Neural cell (in vitro differentiated cells): ENCODE data around the gene TAGLN2. TPM values are rescaled to one million over a fixed set of nuclear protein-coding genes. Genes with fewer than 3 reads are reported as not detected.

Source experiments
- H2AFZ ChIP-seq: fragments of 200-600, 300-800 bp; sonication (generic), shearing (Covaris generic); 2 replicates; pipeline ENCODE4 v1.6.0; 2014; ENCODE audit warnings: low read depth, mild to moderate bottlenecking, antibody characterized with exemption, low read length, moderate library complexity
- H3F3A ChIP-seq: fragments of 200-600 bp; shearing (Covaris generic); 2 replicates; pipeline ENCODE4 v1.6.1; 2016; ENCODE audit warnings: mild to moderate bottlenecking, moderate library complexity, mixed read lengths, antibody characterized with exemption, low read length; ENCODE audit not compliant: insufficient read depth, poor library complexity, severe bottlenecking
- H3K27ac ChIP-seq: fragments of 200-600, 300-800 bp; sonication (generic), shearing (Covaris generic); 2 replicates; pipeline ENCODE4 v1.5.1; 2014; ENCODE audit warnings: mild to moderate bottlenecking, low read length, moderate library complexity
- H3K27me3 ChIP-seq: fragments of 300-800, 200-600 bp; sonication (generic), shearing (Covaris generic); 2 replicates; pipeline ENCODE4 v1.6.0; 2014; ENCODE audit warnings: mild to moderate bottlenecking, low read depth, low read length, moderate library complexity; ENCODE audit not compliant: insufficient read depth
- H3K36me3 ChIP-seq: fragments of 300-800, 200-600 bp; sonication (generic), shearing (Covaris generic); 2 replicates; pipeline ENCODE4 v1.5.1; 2014; ENCODE audit warnings: mild to moderate bottlenecking, antibody characterized with exemption, low read length, moderate library complexity; ENCODE audit not compliant: insufficient read depth
- H3K4me2 ChIP-seq: fragments of 300-800, 200-600 bp; sonication (generic), shearing (Covaris generic); 2 replicates; pipeline ENCODE4 v1.6.0; 2014; ENCODE audit warnings: mild to moderate bottlenecking, low read length
- H3K4me3 ChIP-seq: fragments of 300-800, 200-600 bp; sonication (generic), shearing (Covaris generic); 2 replicates; pipeline ENCODE4 v1.5.1; 2014; ENCODE audit warnings: mild to moderate bottlenecking, low read length, moderate library complexity
- H3K79me2 ChIP-seq: fragments of 200-600 bp; shearing (Covaris generic); replicated peaks from 2 replicates; pipeline ENCODE4 v1.6.0; 2014; ENCODE audit warnings: mild to moderate bottlenecking, low read length, moderate library complexity; ENCODE audit not compliant: insufficient read depth
- H3K9ac ChIP-seq: fragments of 300-800, 200-600 bp; sonication (generic), shearing (Covaris generic); 2 replicates; pipeline ENCODE4 v1.6.1; 2016; ENCODE audit warnings: mild to moderate bottlenecking, low read length, mixed read lengths
- H3K9me2 ChIP-seq: fragments of 200-600 bp; shearing (Covaris generic); 2 replicates; pipeline ENCODE4 v1.6.1; 2016; ENCODE audit warnings: mild to moderate bottlenecking, low read length, mixed read lengths; ENCODE audit not compliant: insufficient read depth
- H3K9me3 ChIP-seq: fragments of 200-600, 300-800 bp; sonication (generic), shearing (Covaris generic); 2 replicates; pipeline ENCODE4 v1.6.1; 2016; ENCODE audit warnings: mild to moderate bottlenecking, mixed run types, low read length, moderate library complexity, mixed read lengths
- H4K20me1 ChIP-seq: fragments of 200-600 bp; shearing (Covaris generic); 2 replicates; pipeline ENCODE4 v1.6.1; 2016; ENCODE audit warnings: mild to moderate bottlenecking, mixed run types; ENCODE audit not compliant: insufficient read depth
- CTCF ChIP-seq: fragments of 450-650 bp; IDR thresholded peaks from 2 replicates; pipeline ENCODE4 v1.5.1; 2014; ENCODE audit warnings: antibody characterized with exemption, mild to moderate bottlenecking, moderate library complexity; ENCODE audit not compliant: poor library complexity, severe bottlenecking
- EP300 ChIP-seq: fragments of 450-650 bp; conservative IDR thresholded peaks from 2 replicates; pipeline ENCODE4 v1.6.1; 2014; ENCODE audit warnings: antibody characterized with exemption, mild to moderate bottlenecking, moderate library complexity; ENCODE audit not compliant: poor library complexity, severe bottlenecking
- EZH2 ChIP-seq: fragments of 200-600, 300-800 bp; shearing (Covaris generic), sonication (generic); IDR thresholded peaks from 2 replicates; pipeline ENCODE4 v1.6.1; 2014; ENCODE audit warnings: antibody characterized with exemption, low read length, borderline replicate concordance, mild to moderate bottlenecking; ENCODE audit not compliant: insufficient read depth, poor library complexity, severe bottlenecking
- MXI1 ChIP-seq: fragments of 450-650 bp; conservative IDR thresholded peaks from 2 replicates; pipeline ENCODE4 v1.6.1; 2014; ENCODE audit warnings: antibody characterized with exemption, mild to moderate bottlenecking; ENCODE audit not compliant: poor library complexity, severe bottlenecking
- POLR2AphosphoS5 ChIP-seq: IDR thresholded peaks from 2 replicates; pipeline ENCODE4 v1.6.1; 2012
- RAD21 ChIP-seq: fragments of 450-650 bp; conservative IDR thresholded peaks from 2 replicates; pipeline ENCODE4 v1.6.1; 2014; ENCODE audit warnings: antibody characterized with exemption, mild to moderate bottlenecking, moderate library complexity
- REST ChIP-seq: IDR thresholded peaks from 2 replicates; pipeline ENCODE4 v1.6.1; 2012; ENCODE audit warnings: borderline replicate concordance
- SMC3 ChIP-seq: fragments of 450-650 bp; conservative IDR thresholded peaks from 2 replicates; pipeline ENCODE4 v1.6.1; 2014; ENCODE audit warnings: antibody characterized with exemption, mild to moderate bottlenecking, moderate library complexity; ENCODE audit not compliant: poor library complexity
- TAF1 ChIP-seq: IDR thresholded peaks from 2 replicates; pipeline ENCODE4 v1.6.1; 2012; ENCODE audit warnings: low read depth
- polyA plus RNA-seq: library from polyadenylated mRNA; depleted of rRNA; stranded (reverse); fragments of >200 nt; gene quantifications from 2 replicates; pipeline ENCODE4 v1.2.3, GENCODE V29; 2014

The TAGLN2 gene
- polyA plus RNA-seq, 1 donor from 2014 or later: 0.52 TPM

- Histone ChIP-seq H3K9ac (no peak overlapping the region), H3K27ac (no peak overlapping the region), H3K9me2 (no peaks in the 10 kb centered on the region), H2AFZ (no peak overlapping the region), H3K4me3 (no peak overlapping the region), H3K9me3 (no peaks in the 10 kb centered on the region), H3K27me3 (no peaks in the 10 kb centered on the region), H3K4me2 (no peak overlapping the region), H3F3A (no peaks in the 10 kb centered on the region), H3K79me2 (no peaks in the 10 kb centered on the region), H3K36me3 (no peaks in the 10 kb centered on the region), H4K20me1 (no peaks in the 10 kb centered on the region)
- TF ChIP-seq EP300 (no peak), REST (no peak), CTCF (peak; percentile 67), RAD21 (peak; percentile 68), EZH2 (no peak), SMC3 (peak; percentile 63)
Observed at GRCh38 chr1:159891275-159892157, 33.8 kb downstream of the TAGLN2 start.

GRCh38 chr1:159890390-159890789, 34.9 kb downstream of the TAGLN2 start:
- Histone ChIP-seq H3K9ac (no peak overlapping the region), H2AFZ (no peak overlapping the region), H3K27me3 (no peaks in the 10 kb centered on the region), H3K9me3 (no peaks in the 10 kb centered on the region), H3K79me2 (no peaks in the 10 kb centered on the region), H4K20me1 (no peaks in the 10 kb centered on the region), H3K36me3 (no peaks in the 10 kb centered on the region), H3K4me3 (no peak overlapping the region), H3K9me2 (no peaks in the 10 kb centered on the region), H3K4me2 (no peak overlapping the region), H3K27ac (no peak overlapping the region), H3F3A (no peaks in the 10 kb centered on the region)
- no peak for TF ChIP-seq POLR2AphosphoS5
- no peak for TF ChIP-seq RAD21
- no peak for TF ChIP-seq EZH2
- no peak for TF ChIP-seq MXI1
- TF ChIP-seq EP300: no peak
- no peak for TF ChIP-seq CTCF
- no peak for TF ChIP-seq REST
- no peak for TF ChIP-seq TAF1
- TF ChIP-seq SMC3: no peak
